GM23338 (cell line): Measurements from ENCODE around the gene CACNA2D2.

Source experiments
- CREB1 ChIP-seq: fragments of 250-450 bp; sonication (Bioruptor Pico); IDR thresholded peaks from 2 replicates; pipeline ENCODE4 v1.5.0; 2020; ENCODE audit warnings: low read depth, mild to moderate bottlenecking, moderate library complexity
- EZH2 ChIP-seq: fragments of 200-600 bp; sonication (generic); IDR thresholded peaks from one replicate; pipeline ENCODE4 v1.8.0; 2017; ENCODE audit warnings: antibody characterized with exemption, mild to moderate bottlenecking, low read depth; ENCODE audit not compliant: unreplicated experiment
- EZH2phosphoT487 ChIP-seq: fragments of 200-600 bp; sonication (generic); IDR thresholded peaks from one replicate; pipeline ENCODE4 v1.8.1; 2018; ENCODE audit warnings: antibody characterized with exemption; ENCODE audit not compliant: unreplicated experiment
- JUNB ChIP-seq: IDR thresholded peaks from one replicate; pipeline ENCODE4 v1.6.1; 2016; ENCODE audit warnings: antibody characterized with exemption; ENCODE audit not compliant: unreplicated experiment
- NANOG ChIP-seq: IDR thresholded peaks from 2 replicates; pipeline ENCODE4 v1.6.1; 2016; ENCODE audit warnings: antibody characterized with exemption, borderline replicate concordance
- POLR2AphosphoS5 ChIP-seq: IDR thresholded peaks from 2 replicates; pipeline ENCODE4 v1.6.1; 2016; ENCODE audit warnings: antibody characterized with exemption, low read depth
- STAT1 ChIP-seq: IDR thresholded peaks from one replicate; pipeline ENCODE4 v1.6.1; 2016; ENCODE audit warnings: antibody characterized with exemption; ENCODE audit not compliant: unreplicated experiment
- ZNF114 ChIP-seq: fragments of 250-450 bp; sonication (Bioruptor Pico); IDR thresholded peaks from 2 replicates; pipeline ENCODE4 v1.5.0; 2020; ENCODE audit warnings: mild to moderate bottlenecking, moderate library complexity
- ZNF331 ChIP-seq: fragments of 250-450 bp; sonication (Bioruptor Pico); IDR thresholded peaks from 2 replicates; pipeline ENCODE4 v1.5.0; 2020; ENCODE audit warnings: low read depth, mild to moderate bottlenecking, moderate library complexity
- TF ChIP-seq, protein P1 (sequence below), 2 experiments: fragments of 200-600 bp in 1 of 2; sonication (generic) in 1 of 2; conservative IDR thresholded peaks; 2 replicates each; pipeline versions ENCODE4 v1.5.1 to v1.6.1; 2016 to 2017; ENCODE audit warnings: antibody characterized with exemption in 2 of 2, low read depth in 2 of 2, mild to moderate bottlenecking in 2 of 2, moderate library complexity in 1 of 2
- TF ChIP-seq, protein P2 (sequence below): IDR thresholded peaks from one replicate; pipeline ENCODE4 v1.6.1; 2018; ENCODE audit warnings: antibody characterized with exemption; ENCODE audit not compliant: unreplicated experiment
- TF ChIP-seq, protein P3 (sequence below): fragments of 250-450 bp; sonication (Bioruptor Pico); IDR thresholded peaks from 2 replicates; pipeline ENCODE4 v1.5.0; 2020; ENCODE audit warnings: mild to moderate bottlenecking, moderate library complexity
- TF ChIP-seq, protein P4 (sequence below): IDR thresholded peaks from 2 replicates; pipeline ENCODE4 v1.6.1; 2016; ENCODE audit warnings: antibody characterized with exemption

DNA sequence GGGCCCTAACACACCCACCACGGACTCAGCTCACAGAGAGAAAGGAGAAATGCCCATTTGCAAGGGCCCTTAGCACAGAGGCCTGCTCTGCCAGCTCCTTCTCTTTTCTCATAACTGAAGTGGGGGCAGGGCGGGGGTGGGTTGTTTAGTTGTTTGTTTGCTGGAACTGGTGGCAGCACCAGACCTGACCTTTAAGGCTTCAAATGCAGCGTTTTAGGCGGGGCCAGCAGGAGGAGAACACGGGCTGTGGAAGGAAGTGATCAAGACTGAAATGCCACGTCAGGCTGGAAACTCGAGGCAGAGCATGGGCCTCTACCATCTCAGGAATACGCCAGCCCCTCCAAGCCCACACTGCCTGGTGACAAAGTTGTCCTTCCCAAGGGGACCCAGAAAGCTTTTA lies 9.3 kb downstream of the CACNA2D2 start:
- TF ChIP-seq, protein P1, sequence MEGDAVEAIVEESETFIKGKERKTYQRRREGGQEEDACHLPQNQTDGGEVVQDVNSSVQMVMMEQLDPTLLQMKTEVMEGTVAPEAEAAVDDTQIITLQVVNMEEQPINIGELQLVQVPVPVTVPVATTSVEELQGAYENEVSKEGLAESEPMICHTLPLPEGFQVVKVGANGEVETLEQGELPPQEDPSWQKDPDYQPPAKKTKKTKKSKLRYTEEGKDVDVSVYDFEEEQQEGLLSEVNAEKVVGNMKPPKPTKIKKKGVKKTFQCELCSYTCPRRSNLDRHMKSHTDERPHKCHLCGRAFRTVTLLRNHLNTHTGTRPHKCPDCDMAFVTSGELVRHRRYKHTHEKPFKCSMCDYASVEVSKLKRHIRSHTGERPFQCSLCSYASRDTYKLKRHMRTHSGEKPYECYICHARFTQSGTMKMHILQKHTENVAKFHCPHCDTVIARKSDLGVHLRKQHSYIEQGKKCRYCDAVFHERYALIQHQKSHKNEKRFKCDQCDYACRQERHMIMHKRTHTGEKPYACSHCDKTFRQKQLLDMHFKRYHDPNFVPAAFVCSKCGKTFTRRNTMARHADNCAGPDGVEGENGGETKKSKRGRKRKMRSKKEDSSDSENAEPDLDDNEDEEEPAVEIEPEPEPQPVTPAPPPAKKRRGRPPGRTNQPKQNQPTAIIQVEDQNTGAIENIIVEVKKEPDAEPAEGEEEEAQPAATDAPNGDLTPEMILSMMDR (conservative IDR thresholded peaks at IDR 0.05; ENCODE audit: low read depth in 2 of 2): no peak
- TF ChIP-seq, protein P2, sequence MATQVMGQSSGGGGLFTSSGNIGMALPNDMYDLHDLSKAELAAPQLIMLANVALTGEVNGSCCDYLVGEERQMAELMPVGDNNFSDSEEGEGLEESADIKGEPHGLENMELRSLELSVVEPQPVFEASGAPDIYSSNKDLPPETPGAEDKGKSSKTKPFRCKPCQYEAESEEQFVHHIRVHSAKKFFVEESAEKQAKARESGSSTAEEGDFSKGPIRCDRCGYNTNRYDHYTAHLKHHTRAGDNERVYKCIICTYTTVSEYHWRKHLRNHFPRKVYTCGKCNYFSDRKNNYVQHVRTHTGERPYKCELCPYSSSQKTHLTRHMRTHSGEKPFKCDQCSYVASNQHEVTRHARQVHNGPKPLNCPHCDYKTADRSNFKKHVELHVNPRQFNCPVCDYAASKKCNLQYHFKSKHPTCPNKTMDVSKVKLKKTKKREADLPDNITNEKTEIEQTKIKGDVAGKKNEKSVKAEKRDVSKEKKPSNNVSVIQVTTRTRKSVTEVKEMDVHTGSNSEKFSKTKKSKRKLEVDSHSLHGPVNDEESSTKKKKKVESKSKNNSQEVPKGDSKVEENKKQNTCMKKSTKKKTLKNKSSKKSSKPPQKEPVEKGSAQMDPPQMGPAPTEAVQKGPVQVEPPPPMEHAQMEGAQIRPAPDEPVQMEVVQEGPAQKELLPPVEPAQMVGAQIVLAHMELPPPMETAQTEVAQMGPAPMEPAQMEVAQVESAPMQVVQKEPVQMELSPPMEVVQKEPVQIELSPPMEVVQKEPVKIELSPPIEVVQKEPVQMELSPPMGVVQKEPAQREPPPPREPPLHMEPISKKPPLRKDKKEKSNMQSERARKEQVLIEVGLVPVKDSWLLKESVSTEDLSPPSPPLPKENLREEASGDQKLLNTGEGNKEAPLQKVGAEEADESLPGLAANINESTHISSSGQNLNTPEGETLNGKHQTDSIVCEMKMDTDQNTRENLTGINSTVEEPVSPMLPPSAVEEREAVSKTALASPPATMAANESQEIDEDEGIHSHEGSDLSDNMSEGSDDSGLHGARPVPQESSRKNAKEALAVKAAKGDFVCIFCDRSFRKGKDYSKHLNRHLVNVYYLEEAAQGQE: no peak
- TF ChIP-seq EZH2: no peak
- TF ChIP-seq POLR2AphosphoS5: no peak
- TF ChIP-seq EZH2phosphoT487: no peak
- no peak for TF ChIP-seq ZNF114 (CRISPR knock-in tag)
- TF ChIP-seq, protein P3, sequence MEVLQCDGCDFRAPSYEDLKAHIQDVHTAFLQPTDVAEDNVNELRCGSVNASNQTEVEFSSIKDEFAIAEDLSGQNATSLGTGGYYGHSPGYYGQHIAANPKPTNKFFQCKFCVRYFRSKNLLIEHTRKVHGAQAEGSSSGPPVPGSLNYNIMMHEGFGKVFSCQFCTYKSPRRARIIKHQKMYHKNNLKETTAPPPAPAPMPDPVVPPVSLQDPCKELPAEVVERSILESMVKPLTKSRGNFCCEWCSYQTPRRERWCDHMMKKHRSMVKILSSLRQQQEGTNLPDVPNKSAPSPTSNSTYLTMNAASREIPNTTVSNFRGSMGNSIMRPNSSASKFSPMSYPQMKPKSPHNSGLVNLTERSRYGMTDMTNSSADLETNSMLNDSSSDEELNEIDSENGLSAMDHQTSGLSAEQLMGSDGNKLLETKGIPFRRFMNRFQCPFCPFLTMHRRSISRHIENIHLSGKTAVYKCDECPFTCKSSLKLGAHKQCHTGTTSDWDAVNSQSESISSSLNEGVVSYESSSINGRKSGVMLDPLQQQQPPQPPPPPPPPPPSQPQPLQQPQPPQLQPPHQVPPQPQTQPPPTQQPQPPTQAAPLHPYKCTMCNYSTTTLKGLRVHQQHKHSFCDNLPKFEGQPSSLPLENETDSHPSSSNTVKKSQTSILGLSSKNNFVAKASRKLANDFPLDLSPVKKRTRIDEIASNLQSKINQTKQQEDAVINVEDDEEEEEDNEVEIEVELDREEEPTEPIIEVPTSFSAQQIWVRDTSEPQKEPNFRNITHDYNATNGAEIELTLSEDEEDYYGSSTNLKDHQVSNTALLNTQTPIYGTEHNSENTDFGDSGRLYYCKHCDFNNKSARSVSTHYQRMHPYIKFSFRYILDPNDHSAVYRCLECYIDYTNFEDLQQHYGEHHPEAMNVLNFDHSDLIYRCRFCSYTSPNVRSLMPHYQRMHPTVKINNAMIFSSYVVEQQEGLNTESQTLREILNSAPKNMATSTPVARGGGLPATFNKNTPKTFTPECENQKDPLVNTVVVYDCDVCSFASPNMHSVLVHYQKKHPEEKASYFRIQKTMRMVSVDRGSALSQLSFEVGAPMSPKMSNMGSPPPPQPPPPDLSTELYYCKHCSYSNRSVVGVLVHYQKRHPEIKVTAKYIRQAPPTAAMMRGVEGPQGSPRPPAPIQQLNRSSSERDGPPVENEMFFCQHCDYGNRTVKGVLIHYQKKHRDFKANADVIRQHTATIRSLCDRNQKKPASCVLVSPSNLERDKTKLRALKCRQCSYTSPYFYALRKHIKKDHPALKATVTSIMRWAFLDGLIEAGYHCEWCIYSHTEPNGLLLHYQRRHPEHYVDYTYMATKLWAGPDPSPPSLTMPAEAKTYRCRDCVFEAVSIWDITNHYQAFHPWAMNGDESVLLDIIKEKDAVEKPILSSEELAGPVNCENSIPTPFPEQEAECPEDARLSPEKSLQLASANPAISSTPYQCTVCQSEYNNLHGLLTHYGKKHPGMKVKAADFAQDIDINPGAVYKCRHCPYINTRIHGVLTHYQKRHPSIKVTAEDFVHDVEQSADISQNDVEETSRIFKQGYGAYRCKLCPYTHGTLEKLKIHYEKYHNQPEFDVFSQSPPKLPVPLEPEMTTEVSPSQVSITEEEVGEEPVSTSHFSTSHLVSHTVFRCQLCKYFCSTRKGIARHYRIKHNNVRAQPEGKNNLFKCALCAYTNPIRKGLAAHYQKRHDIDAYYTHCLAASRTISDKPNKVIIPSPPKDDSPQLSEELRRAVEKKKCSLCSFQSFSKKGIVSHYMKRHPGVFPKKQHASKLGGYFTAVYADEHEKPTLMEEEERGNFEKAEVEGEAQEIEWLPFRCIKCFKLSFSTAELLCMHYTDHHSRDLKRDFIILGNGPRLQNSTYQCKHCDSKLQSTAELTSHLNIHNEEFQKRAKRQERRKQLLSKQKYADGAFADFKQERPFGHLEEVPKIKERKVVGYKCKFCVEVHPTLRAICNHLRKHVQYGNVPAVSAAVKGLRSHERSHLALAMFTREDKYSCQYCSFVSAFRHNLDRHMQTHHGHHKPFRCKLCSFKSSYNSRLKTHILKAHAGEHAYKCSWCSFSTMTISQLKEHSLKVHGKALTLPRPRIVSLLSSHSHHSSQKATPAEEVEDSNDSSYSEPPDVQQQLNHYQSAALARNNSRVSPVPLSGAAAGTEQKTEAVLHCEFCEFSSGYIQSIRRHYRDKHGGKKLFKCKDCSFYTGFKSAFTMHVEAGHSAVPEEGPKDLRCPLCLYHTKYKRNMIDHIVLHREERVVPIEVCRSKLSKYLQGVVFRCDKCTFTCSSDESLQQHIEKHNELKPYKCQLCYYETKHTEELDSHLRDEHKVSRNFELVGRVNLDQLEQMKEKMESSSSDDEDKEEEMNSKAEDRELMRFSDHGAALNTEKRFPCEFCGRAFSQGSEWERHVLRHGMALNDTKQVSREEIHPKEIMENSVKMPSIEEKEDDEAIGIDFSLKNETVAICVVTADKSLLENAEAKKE: no peak
- TF ChIP-seq JUNB: no peak
- TF ChIP-seq ZNF331 (CRISPR knock-in tag): no peak
- TF ChIP-seq, protein P4, sequence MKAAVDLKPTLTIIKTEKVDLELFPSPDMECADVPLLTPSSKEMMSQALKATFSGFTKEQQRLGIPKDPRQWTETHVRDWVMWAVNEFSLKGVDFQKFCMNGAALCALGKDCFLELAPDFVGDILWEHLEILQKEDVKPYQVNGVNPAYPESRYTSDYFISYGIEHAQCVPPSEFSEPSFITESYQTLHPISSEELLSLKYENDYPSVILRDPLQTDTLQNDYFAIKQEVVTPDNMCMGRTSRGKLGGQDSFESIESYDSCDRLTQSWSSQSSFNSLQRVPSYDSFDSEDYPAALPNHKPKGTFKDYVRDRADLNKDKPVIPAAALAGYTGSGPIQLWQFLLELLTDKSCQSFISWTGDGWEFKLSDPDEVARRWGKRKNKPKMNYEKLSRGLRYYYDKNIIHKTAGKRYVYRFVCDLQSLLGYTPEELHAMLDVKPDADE: no peak
- TF ChIP-seq CREB1: no peak
- no peak for TF ChIP-seq STAT1
- no peak for TF ChIP-seq NANOG
